Mucosa of descending colon (tissue), 3 donors: ENCODE results near the gene MCEMP1. TPM values are rescaled to one million over a fixed set of nuclear protein-coding genes. Genes with fewer than 3 reads are reported as not detected.
A peak's percentile ranks its signal among the peaks of the same experiment; 100 is the strongest.

Experiments
- ATAC-seq: fragments of 200-7000 bp; cut with Tn5 transposase; one replicate; pipeline ENCODE4 v1.9.1; 2020; ENCODE audit warnings: mild to moderate bottlenecking, moderate library complexity
- DNase-seq, 3 donors: peaks; one replicate each; pipeline ENCODE4 v3.0.0-alpha.2; 2020
- H3K36me3 ChIP-seq: fragments of 200-600 bp; one replicate; pipeline ENCODE4 v1.8.0; 2021; ENCODE audit warnings: low read depth, mild to moderate bottlenecking
- H3K4me1 ChIP-seq: fragments of 200-600 bp; one replicate; pipeline ENCODE4 v1.8.0; 2021; ENCODE audit warnings: low read depth, mild to moderate bottlenecking
- H3K4me3 ChIP-seq: fragments of 200-600 bp; one replicate; pipeline ENCODE4 v1.8.0; 2021; ENCODE audit warnings: mild to moderate bottlenecking
- H3K9me3 ChIP-seq: fragments of 200-600 bp; one replicate; pipeline ENCODE4 v1.8.0; 2021; ENCODE audit warnings: mild to moderate bottlenecking
- CTCF ChIP-seq: fragments of 200-600 bp; IDR thresholded peaks from one replicate; pipeline ENCODE4 v1.8.0; 2022; ENCODE audit warnings: antibody characterized with exemption, mild to moderate bottlenecking
- intact Hi-C, 2 donors: fragments of 100-400 bp; cut with DNase I in 1 of 2; cut with micrococcal nuclease in 1 of 2; formaldehyde crosslinking; loops; one replicate each; pipeline versions ENCODE4 v1.11.0 to v1.11.1; 2022; cut with DNase I, micrococcal nuclease
- total RNA-seq, 3 donors: library from RNA; stranded (reverse); fragmentation: NEBNext Ultra II Directional in 2 of 3; extraction: Animal tissue kit (Norgen Biotek cat#: 25700) in 2 of 3; gene quantifications; one replicate each; pipeline versions ENCODE4 v1.2.1 to v1.2.4, GENCODE V29; 2021 to 2023
- donor health status: DM: no; HTN: no; CAD: no; lungs with moderate emphysema.
- donor health status: DM: no; HTN: no; CAD: no.
- donor health status: DM: no; HTN: yes; CAD: no.

MCEMP1 gene
- total RNA-seq, 3 donors from 2014 or later: 0.36 to 0.38 TPM; not detected in 1

GRCh38 chr19:7706955-7707456, 30.1 kb downstream of the MCEMP1 start:
- ATAC-seq (no peak), DNase-seq (no peak)
- no peak overlapping the region for H3K4me3 ChIP-seq
- no peaks in the 10 kb centered on the region for H3K4me1 ChIP-seq
- H3K9me3 ChIP-seq: no peaks in the 10 kb centered on the region
- intact Hi-C loops: no loop called here
- no peak for TF ChIP-seq CTCF
- H3K36me3 ChIP-seq: no peaks in the 10 kb centered on the region

- Histone ChIP-seq H3K4me1 (no peaks in the 10 kb centered on the region), H3K9me3 (no peaks in the 10 kb centered on the region), H3K36me3 (no peaks in the 10 kb centered on the region), H3K4me3 (no peak overlapping the region)
- ATAC-seq (no peak), DNase-seq (no peak)
- intact Hi-C loops: no loop called here
- TF ChIP-seq CTCF: no peak
Observed at GRCh38 chr19:7709932-7710460, 33.1 kb downstream of the MCEMP1 start.

- intact Hi-C loops: no loop called here
- no peaks in the 10 kb centered on the region for H3K36me3 ChIP-seq
- H3K9me3 ChIP-seq: no peaks in the 10 kb centered on the region
- H3K4me3 ChIP-seq: no peak overlapping the region
- no peak for TF ChIP-seq CTCF
- DNase-seq (no peak), ATAC-seq (no peak)
- no peaks in the 10 kb centered on the region for H3K4me1 ChIP-seq
Observed at GRCh38 chr19:7710616-7711015, 33.7 kb downstream of the MCEMP1 start.

- Histone ChIP-seq H3K4me1 (no peaks in the 10 kb centered on the region), H3K36me3 (no peaks in the 10 kb centered on the region), H3K9me3 (peaks cover 2% of the 10 kb centered on the region), H3K4me3 (no peak overlapping the region)
- DNase-seq (no peak), ATAC-seq (no peak)
- TF ChIP-seq CTCF: no peak
- intact Hi-C loops: no loop called here
Observed at GRCh38 chr19:7715671-7716070, 38.8 kb downstream of the MCEMP1 start.

GRCh38 chr19:7716762-7717161, 39.9 kb downstream of the MCEMP1 start:
- no peak for TF ChIP-seq CTCF
- Histone ChIP-seq H3K36me3 (no peaks in the 10 kb centered on the region), H3K9me3 (peaks cover 2% of the 10 kb centered on the region), H3K4me1 (no peaks in the 10 kb centered on the region), H3K4me3 (no peak overlapping the region)
- intact Hi-C loops: no loop called here
- DNase-seq (no peak), ATAC-seq (no peak)

GRCh38 chr19:7718668-7719067, 41.8 kb downstream of the MCEMP1 start:
- no peak for TF ChIP-seq CTCF
- Histone ChIP-seq H3K9me3 (peaks cover 2% of the 10 kb centered on the region), H3K4me1 (no peaks in the 10 kb centered on the region), H3K36me3 (no peaks in the 10 kb centered on the region), H3K4me3 (no peak overlapping the region)
- intact Hi-C loops: no loop called here
- ATAC-seq (peak; percentile 38), DNase-seq (no peak)
